ENCODE data around the gene SERPINB4.

The SERPINB4 gene

GRCh38 chr18:63679820-63680606 lies 36.0 kb upstream of the SERPINB4 start:
- H3K36me3 ChIP-seq (ENCODE audit: low read length), result no peaks in the 10 kb centered on the region
- no peak overlapping the region for H3K4me3 ChIP-seq (ENCODE audit: insufficient read depth, low read length, poor library complexity, severe bottlenecking)
- H3K4me2 ChIP-seq (ENCODE audit: low read depth, low read length, poor library complexity, severe bottlenecking), result no peak overlapping the region
- TF ChIP-seq CTCF (IDR thresholded peaks at IDR 0.05; ENCODE audit: insufficient read depth, low read length, poor library complexity, severe bottlenecking) (no peak), EZH2phosphoT487 (conservative IDR thresholded peaks at IDR 0.05; ENCODE audit: low read length) (no peak)
- H2AFZ ChIP-seq (ENCODE audit: low read depth, low read length, severe bottlenecking), result no peak overlapping the region
- no peak overlapping the region for H3K9ac ChIP-seq (ENCODE audit: low read length)
- H3K9me2 ChIP-seq (replicated peaks; ENCODE audit: insufficient read depth, low read length), result no peaks in the 10 kb centered on the region
- no peaks in the 10 kb centered on the region for H3K79me2 ChIP-seq (ENCODE audit: insufficient read depth, low read length)
- H3K27me3 ChIP-seq (ENCODE audit: low read length), result no peaks in the 10 kb centered on the region
- H3K9me3 ChIP-seq (ENCODE audit: insufficient read depth, low read length), result no peaks in the 10 kb centered on the region
- no peaks in the 10 kb centered on the region for H4K20me1 ChIP-seq (ENCODE audit: low read depth, low read length)
- no peak overlapping the region for H3K27ac ChIP-seq (ENCODE audit: low read depth, low read length)
- H3F3A ChIP-seq (ENCODE audit: insufficient read depth), result no peaks in the 10 kb centered on the region

GRCh38 chr18:63677500-63678225 lies 33.6 kb upstream of the SERPINB4 start:
- TF ChIP-seq CTCF (IDR thresholded peaks at IDR 0.05; ENCODE audit: insufficient read depth, low read length, poor library complexity, severe bottlenecking) (no peak), EZH2phosphoT487 (conservative IDR thresholded peaks at IDR 0.05; ENCODE audit: low read length) (no peak)
- Histone ChIP-seq H3K9me2 (replicated peaks; ENCODE audit: insufficient read depth, low read length) (no peaks in the 10 kb centered on the region), H3K9me3 (ENCODE audit: insufficient read depth, low read length) (no peaks in the 10 kb centered on the region), H2AFZ (ENCODE audit: low read depth, low read length, severe bottlenecking) (no peak overlapping the region), H4K20me1 (ENCODE audit: low read depth, low read length) (no peaks in the 10 kb centered on the region), H3K4me2 (ENCODE audit: low read depth, low read length, poor library complexity, severe bottlenecking) (no peak overlapping the region), H3K27ac (ENCODE audit: low read depth, low read length) (no peak overlapping the region), H3K9ac (ENCODE audit: low read length) (no peak overlapping the region), H3F3A (ENCODE audit: insufficient read depth) (no peaks in the 10 kb centered on the region), H3K79me2 (ENCODE audit: insufficient read depth, low read length) (no peaks in the 10 kb centered on the region), H3K4me3 (ENCODE audit: insufficient read depth, low read length, poor library complexity, severe bottlenecking) (no peak overlapping the region), H3K27me3 (ENCODE audit: low read length) (no peaks in the 10 kb centered on the region), H3K36me3 (ENCODE audit: low read length) (no peaks in the 10 kb centered on the region)

GRCh38 chr18:63676526-63677323 lies 32.7 kb upstream of the SERPINB4 start:
- Histone ChIP-seq H3K9me2 (replicated peaks; ENCODE audit: insufficient read depth, low read length) (no peaks in the 10 kb centered on the region), H3K9me3 (ENCODE audit: insufficient read depth, low read length) (no peaks in the 10 kb centered on the region), H4K20me1 (ENCODE audit: low read depth, low read length) (no peaks in the 10 kb centered on the region), H3K4me2 (ENCODE audit: low read depth, low read length, poor library complexity, severe bottlenecking) (no peak overlapping the region), H3K36me3 (ENCODE audit: low read length) (no peaks in the 10 kb centered on the region), H3K9ac (ENCODE audit: low read length) (no peak overlapping the region), H3K79me2 (ENCODE audit: insufficient read depth, low read length) (no peaks in the 10 kb centered on the region), H2AFZ (ENCODE audit: low read depth, low read length, severe bottlenecking) (no peak overlapping the region), H3K4me3 (ENCODE audit: insufficient read depth, low read length, poor library complexity, severe bottlenecking) (no peak overlapping the region), H3K27ac (ENCODE audit: low read depth, low read length) (no peak overlapping the region), H3F3A (ENCODE audit: insufficient read depth) (no peaks in the 10 kb centered on the region), H3K27me3 (ENCODE audit: low read length) (no peaks in the 10 kb centered on the region)
- TF ChIP-seq CTCF (IDR thresholded peaks at IDR 0.05; ENCODE audit: insufficient read depth, low read length, poor library complexity, severe bottlenecking) (peak; percentile 22), EZH2phosphoT487 (conservative IDR thresholded peaks at IDR 0.05; ENCODE audit: low read length) (no peak)
